BJ (cell line): ENCODE measurements around the gene LLGL2. TPM values are rescaled to one million over a fixed set of nuclear protein-coding genes. Genes with fewer than 3 reads are reported as not detected.

Source experiments
- CTCF ChIA-PET: fragments of 350-600 bp; formaldehyde crosslinking; extraction: SDS; loops from one replicate; lab custom pipeline; 2021; ENCODE audit warnings: antibody characterized with exemption, inconsistent platforms; lab: Yijun Ruan, JAX
- POLR2A ChIA-PET: fragments of 300-600 bp; sonication (Branson Sonifier 250); formaldehyde crosslinking; extraction: SDS; loops from one replicate; lab custom pipeline; 2021; ENCODE audit warnings: antibody characterized with exemption; lab: Charles Lee
- DNase-seq: peaks from one replicate; pipeline ENCODE4 v3.0.0-alpha.2; 2011; ENCODE audit warnings: low read depth
- H3K27me3 ChIP-seq: 2 replicates; pipeline ENCODE4 v1.6.0; 2011; ENCODE audit warnings: low read length; ENCODE audit not compliant: control insufficient read depth, insufficient read depth
- H3K36me3 ChIP-seq: 2 replicates; pipeline ENCODE4 v1.5.1; 2011; ENCODE audit warnings: low read length; ENCODE audit not compliant: control insufficient read depth, insufficient read depth
- H3K4me3 ChIP-seq: 2 replicates; pipeline ENCODE4 v1.5.1; 2011; ENCODE audit warnings: low read depth, mild to moderate bottlenecking, control low read depth, low read length
- CTCF ChIP-seq: IDR thresholded peaks from 2 replicates; pipeline ENCODE4 v1.5.1; 2011; ENCODE audit warnings: low read depth, mild to moderate bottlenecking, control low read depth, inconsistent platforms, low read length, moderate library complexity; ENCODE audit not compliant: insufficient read depth
- polyA plus RNA-seq: library from polyadenylated mRNA; depleted of rRNA; stranded (reverse); fragments of >200 nt; gene quantifications from 2 replicates; pipeline ENCODE4 v1.2.3, GENCODE V29; 2011; rRNA removed

LLGL2 gene
- polyA plus RNA-seq, 1 experiment = 1.6 TPM

GRCh38 chr17:75622076-75622475 is 96.6 kb downstream of the LLGL2 start:
- Histone ChIP-seq H3K36me3 (no peaks in the 10 kb centered on the region), H3K27me3 (no peaks in the 10 kb centered on the region; the same call in 1 of the 2 replicates), H3K4me3 (no peak overlapping the region)
- DNase-seq = no peak
- CTCF ChIA-PET = interaction anchor here (0.9 to 21.7 kb wide), 3 partner anchors 11 to 126 kb away, joined by 3 to 502 read pairs (median 37); partner anchors contain the start of gene SMIM5
- POLR2A ChIA-PET = no interaction called here
- TF ChIP-seq CTCF = no peak

GRCh38 chr17:75622771-75623273 is 97.3 kb downstream of the LLGL2 start:
- ChIA-PET CTCF (interaction anchor here (1.1 to 21.7 kb wide), 4 partner anchors 9 to 125 kb away, joined by 4 to 502 read pairs (median 26); partner anchors contain the start of gene SMIM5), POLR2A (no interaction called here)

GRCh38 chr17:75623386-75623785 is 97.9 kb downstream of the LLGL2 start:
- CTCF ChIA-PET = interaction anchor here (0.8 to 21.7 kb wide), 6 partner anchors 9 to 125 kb away, joined by 3 to 502 read pairs (median 5); partner anchors contain the start of gene SMIM5

More at GRCh38 chr17:75622771-75623273, 97.3 kb downstream of the LLGL2 start:
- Histone ChIP-seq H3K27me3 (no peaks in the 10 kb centered on the region; the same call in 1 of the 2 replicates), H3K4me3 (no peak overlapping the region), H3K36me3 (no peaks in the 10 kb centered on the region)
- DNase-seq = no peak
- no peak for TF ChIP-seq CTCF

GRCh38 chr17:75624021-75624420 is 98.5 kb downstream of the LLGL2 start:
- ChIA-PET POLR2A (no interaction called here), CTCF (interaction anchor here (0.8 to 21.7 kb wide), 8 partner anchors 9 to 124 kb away, joined by 3 to 502 read pairs (median 4); partner anchors contain the start of gene SMIM5)

More at GRCh38 chr17:75623386-75623785, 97.9 kb downstream of the LLGL2 start:
- POLR2A ChIA-PET = no interaction called here
- Histone ChIP-seq H3K4me3 (no peak overlapping the region), H3K36me3 (no peaks in the 10 kb centered on the region; the same call in 1 of the 2 replicates), H3K27me3 (no peaks in the 10 kb centered on the region; the same call in 1 of the 2 replicates)
- TF ChIP-seq CTCF = no peak
- DNase-seq = no peak

More at GRCh38 chr17:75624021-75624420, 98.5 kb downstream of the LLGL2 start:
- DNase-seq = no peak
- H3K4me3 ChIP-seq = no peak overlapping the region
- peaks cover 1% of the 10 kb centered on the region for H3K36me3 ChIP-seq
- TF ChIP-seq CTCF = no peak
- H3K27me3 ChIP-seq = no peaks in the 10 kb centered on the region; the same call in 1 of the 2 replicates

Other genes starting within 250 kb of the LLGL2 start
- 8.3 and 12.0 TPM in 2 replicates for gene SLC25A19, start 236.3 kb upstream of the LLGL2 start, polyA plus RNA-seq
- gene GRB2, start 120.0 kb upstream of the LLGL2 start, polyA plus RNA-seq = 46.5 and 50.7 TPM in 2 replicates
- 14.0 and 35.5 TPM in 2 replicates for gene TMEM94, start 69.1 kb upstream of the LLGL2 start, polyA plus RNA-seq
- 2.3 and 4.8 TPM in 2 replicates for gene CASKIN2, start 10.2 kb upstream of the LLGL2 start, polyA plus RNA-seq
- 12.8 and 17.9 TPM in 2 replicates for gene TSEN54, start 9.2 kb upstream of the LLGL2 start, polyA plus RNA-seq
- 0.72 and 1.3 TPM in 2 replicates for gene MYO15B, start 62.1 kb downstream of the LLGL2 start, polyA plus RNA-seq
- 0.10 TPM in 1 of 2 replicates, not detected in the other for gene SMIM5, start 107.7 kb downstream of the LLGL2 start, polyA plus RNA-seq
- gene RECQL5, start 141.5 kb downstream of the LLGL2 start, polyA plus RNA-seq = 8.2 and 14.2 TPM in 2 replicates
- 65.3 and 84.8 TPM in 2 replicates for gene SAP30BP, start 141.6 kb downstream of the LLGL2 start, polyA plus RNA-seq
- gene ITGB4, start 195.8 kb downstream of the LLGL2 start, polyA plus RNA-seq = 2.1 and 2.3 TPM in 2 replicates
- gene GALK1, start 239.5 kb downstream of the LLGL2 start, polyA plus RNA-seq = 19.9 and 35.8 TPM in 2 replicates